OCI-LY3 (cell line): ENCODE data around the gene RNF220.

Experiments used
- CTCF ChIP-seq: fragments of 200-600, 300-600 bp; sonication (generic); IDR thresholded peaks from 2 replicates; pipeline ENCODE4 v1.5.1; 2014; ENCODE audit warnings: antibody characterized with exemption, low read length, low read depth
- EZH2phosphoT487 ChIP-seq: fragments of 200-600 bp; shearing (Covaris generic); IDR thresholded peaks from 2 replicates; pipeline ENCODE4 v1.6.1; 2018; ENCODE audit warnings: antibody characterized with exemption, mixed run types, low read depth

GRCh38 chr1:44355582-44356305 lies 49.3 kb upstream of the RNF220 start:
- no peak for TF ChIP-seq CTCF
- no peak for TF ChIP-seq EZH2phosphoT487
